HCT116 (cell line): Measurements from ENCODE around the gene DNAH10. TPM values are rescaled to one million over a fixed set of nuclear protein-coding genes. Genes with fewer than 3 reads are reported as not detected.
A peak's percentile ranks its signal among the peaks of the same experiment; 100 is the strongest.

Experiments
- ATAC-seq: fragments of 200-7000 bp; cut with Tn5 transposase; 2 replicates; pipeline ENCODE4 v1.9.1; 2020; ENCODE audit warnings: mild to moderate bottlenecking, moderate library complexity
- BruUV-seq: library from RNA; stranded (reverse); fragments of 400-500 nt; replicated peaks from 2 replicates; lab custom pipeline; 2021; lab: Mats Ljungman, UMichigan
- CTCF ChIA-PET: fragments of 300-600 bp; sonication (Branson Sonifier 250); formaldehyde crosslinking; loops from one replicate; lab custom pipeline; 2021; ENCODE audit warnings: antibody characterized with exemption; lab: Charles Lee
- POLR2A ChIA-PET: fragments of 300-600, 350-600 bp; sonication (Branson Sonifier 250); formaldehyde crosslinking; loops from one replicate; lab custom pipeline; 2021; ENCODE audit warnings: antibody characterized with exemption; lab: Charles Lee
- RAD21 ChIA-PET, 2 experiments: fragments of 300-600 bp; sonication (Branson Sonifier 250); formaldehyde crosslinking; loops; one replicate each; lab custom pipeline; 2023; ENCODE audit warnings: low total read pairs in 2 of 2; ENCODE audit not compliant: uncharacterized antibody in 2 of 2, unreplicated experiment in 2 of 2, low non-redundant PET in 1 of 2; lab: Charles Lee
- DNase-seq: peaks from one replicate; pipeline ENCODE4 v3.0.0-alpha.2; 2010; ENCODE audit warnings: low read depth, low spot score
- H2AFZ ChIP-seq: fragments of 200-600 bp; shearing (Covaris generic), sonication (generic); 2 replicates; pipeline ENCODE4 v1.6.1; 2017; ENCODE audit warnings: low read depth, mixed run types, mixed read lengths, antibody characterized with exemption, low read length; ENCODE audit not compliant: poor library complexity, severe bottlenecking
- H3K27ac ChIP-seq: 2 replicates; pipeline ENCODE4 v1.5.1; 2012; ENCODE audit warnings: low read depth, low read length
- H3K27me3 ChIP-seq: fragments of 200-600 bp; sonication (generic); 2 replicates; pipeline ENCODE4 v1.6.1; 2016; ENCODE audit warnings: mixed run types, low read length, mixed read lengths; ENCODE audit not compliant: insufficient read depth
- H3K36me3 ChIP-seq, 2 experiments: fragments of 200-500 bp in 1 of 2; fragments of 200-600 bp in 1 of 2; sonication (Bioruptor generic) in 1 of 2; sonication (generic) in 1 of 2; 2 replicates each; pipeline versions ENCODE4 v1.5.1 to v1.6.1; 2014 to 2016; ENCODE audit warnings: low read length in 2 of 2, inconsistent platforms in 1 of 2, mixed read lengths in 1 of 2, mixed run types in 1 of 2; ENCODE audit not compliant: insufficient read depth in 2 of 2, control insufficient read depth in 1 of 2
- H3K4me1 ChIP-seq, 2 experiments: fragments of 200-600 bp in 1 of 2; sonication (generic) in 1 of 2; 2 replicates each; pipeline versions ENCODE4 v1.5.1 to v1.6.1; 2012 to 2017; ENCODE audit warnings: low read length in 2 of 2, inconsistent platforms in 1 of 2, mild to moderate bottlenecking in 1 of 2, mixed read lengths in 1 of 2, mixed run types in 1 of 2, moderate library complexity in 1 of 2; ENCODE audit not compliant: insufficient read depth in 2 of 2, control insufficient read depth in 1 of 2
- H3K4me2 ChIP-seq: fragments of 200-600 bp; sonication (generic); 2 replicates; pipeline ENCODE4 v1.6.1; 2017; ENCODE audit warnings: mixed run types, low read length, mixed read lengths
- H3K4me3 ChIP-seq, 2 experiments: fragments of 200-600 bp in 1 of 2; sonication (generic) in 1 of 2; replicated peaks in 1 of 2; 2 replicates each; pipeline ENCODE4 v1.5.1; 2011 to 2016; ENCODE audit warnings: low read length in 2 of 2, control low read depth in 1 of 2, low read depth in 1 of 2, mild to moderate bottlenecking in 1 of 2, mixed read lengths in 1 of 2, mixed run types in 1 of 2
- H3K79me2 ChIP-seq: fragments of 200-600 bp; sonication (generic); 2 replicates; pipeline ENCODE4 v1.6.1; 2017; ENCODE audit warnings: mild to moderate bottlenecking, mixed run types, low read length, moderate library complexity, mixed read lengths; ENCODE audit not compliant: insufficient read depth
- H3K9ac ChIP-seq: fragments of 200-600 bp; sonication (generic); 2 replicates; pipeline ENCODE4 v1.6.1; 2016; ENCODE audit warnings: low read length, mixed read lengths
- H3K9me2 ChIP-seq: fragments of 200-600 bp; sonication (generic), shearing (Covaris generic); 2 replicates; pipeline ENCODE4 v1.6.1; 2017; ENCODE audit warnings: mixed run types, mild to moderate bottlenecking, moderate library complexity; ENCODE audit not compliant: insufficient read depth
- H3K9me3 ChIP-seq, 2 experiments: fragments of 200-500 bp in 1 of 2; fragments of 200-600 bp in 1 of 2; sonication (Bioruptor generic) in 1 of 2; sonication (generic) in 1 of 2; 2 replicates each; pipeline ENCODE4 v1.6.1; 2014 to 2017; ENCODE audit warnings: low read length in 2 of 2, mixed read lengths in 2 of 2, inconsistent platforms in 1 of 2, low read depth in 1 of 2, mild to moderate bottlenecking in 1 of 2, mixed run types in 1 of 2, moderate library complexity in 1 of 2; ENCODE audit not compliant: control insufficient read depth in 1 of 2, insufficient read depth in 1 of 2
- H4K20me1 ChIP-seq: fragments of 200-600 bp; sonication (generic), shearing (Covaris generic); 2 replicates; pipeline ENCODE4 v1.6.1; 2017; ENCODE audit warnings: mixed run types, mild to moderate bottlenecking, moderate library complexity; ENCODE audit not compliant: insufficient read depth
- CEBPB ChIP-seq: IDR thresholded peaks from 2 replicates; pipeline ENCODE4 v1.6.1; 2012; ENCODE audit warnings: low read depth
- EZH2 ChIP-seq: fragments of 200-600 bp; sonication (generic); IDR thresholded peaks from 2 replicates; pipeline ENCODE4 v1.6.1; 2017; ENCODE audit warnings: antibody characterized with exemption, mixed run types
- SIN3A ChIP-seq: IDR thresholded peaks from 2 replicates; pipeline ENCODE4 v1.6.1; 2012; ENCODE audit warnings: low read depth
- SP1 ChIP-seq: IDR thresholded peaks from 2 replicates; pipeline ENCODE4 v1.6.1; 2012; ENCODE audit warnings: low read depth
- SRF ChIP-seq: IDR thresholded peaks from 2 replicates; pipeline ENCODE4 v1.6.1; 2012; ENCODE audit warnings: low read depth
- TCF7L2 ChIP-seq: IDR thresholded peaks from 2 replicates; pipeline ENCODE4 v1.7.0; 2011; ENCODE audit warnings: borderline replicate concordance, inconsistent platforms; ENCODE audit not compliant: insufficient read depth, insufficient read length; ENCODE audit errors: extremely low read depth
- YY1 ChIP-seq: IDR thresholded peaks from 2 replicates; pipeline ENCODE4 v1.6.1; 2011; ENCODE audit warnings: low read length, low read depth, moderate library complexity, mild to moderate bottlenecking; ENCODE audit not compliant: insufficient replicate concordance; ENCODE audit errors: extremely low read depth
- ZFX ChIP-seq: fragments of 450-650 bp; IDR thresholded peaks from 2 replicates; pipeline ENCODE4 v1.6.1; 2017
- ZNF274 ChIP-seq: fragments of 200-500 bp; sonication (Bioruptor generic); IDR thresholded peaks from 2 replicates; pipeline ENCODE4 v1.6.1; 2014; ENCODE audit warnings: mild to moderate bottlenecking, low read depth, low read length, inconsistent platforms
- intact Hi-C: fragments of 100-400 bp; cut with micrococcal nuclease; formaldehyde crosslinking; loops from 2 replicates; pipeline ENCODE4 v1.10.0; 2022
- total RNA-seq: library from RNA; stranded (reverse); gene quantifications from one replicate; pipeline ENCODE4 v1.2.1, GENCODE V29; 2021; ENCODE audit not compliant: unreplicated experiment
- TF ChIP-seq, protein P1 (sequence below), 3 experiments: fragments of 200-600 bp in 1 of 3; sonication (generic) in 1 of 3; IDR thresholded peaks in 2 of 3; conservative IDR thresholded peaks in 1 of 3; 2 replicates each; pipeline ENCODE4 v1.5.1; 2012 to 2017; ENCODE audit warnings: low read depth in 2 of 3, low read length in 2 of 3, antibody characterized with exemption in 1 of 3, borderline replicate concordance in 1 of 3, control low read depth in 1 of 3, mild to moderate bottlenecking in 1 of 3, mixed read lengths in 1 of 3, mixed run types in 1 of 3, moderate library complexity in 1 of 3; ENCODE audit not compliant: insufficient read depth in 1 of 3
- TF ChIP-seq, protein P2 (sequence below): IDR thresholded peaks from 2 replicates; pipeline ENCODE4 v1.6.1; 2011; ENCODE audit warnings: mild to moderate bottlenecking, low read length, moderate library complexity; ENCODE audit not compliant: insufficient replicate concordance; ENCODE audit errors: extremely low read depth
- TF ChIP-seq, protein P3 (sequence below): IDR thresholded peaks from 2 replicates; pipeline ENCODE4 v1.6.1; 2012

The DNAH10 gene
- total RNA-seq, 1 experiment from 2014 or later, result 1.3 TPM

DNA sequence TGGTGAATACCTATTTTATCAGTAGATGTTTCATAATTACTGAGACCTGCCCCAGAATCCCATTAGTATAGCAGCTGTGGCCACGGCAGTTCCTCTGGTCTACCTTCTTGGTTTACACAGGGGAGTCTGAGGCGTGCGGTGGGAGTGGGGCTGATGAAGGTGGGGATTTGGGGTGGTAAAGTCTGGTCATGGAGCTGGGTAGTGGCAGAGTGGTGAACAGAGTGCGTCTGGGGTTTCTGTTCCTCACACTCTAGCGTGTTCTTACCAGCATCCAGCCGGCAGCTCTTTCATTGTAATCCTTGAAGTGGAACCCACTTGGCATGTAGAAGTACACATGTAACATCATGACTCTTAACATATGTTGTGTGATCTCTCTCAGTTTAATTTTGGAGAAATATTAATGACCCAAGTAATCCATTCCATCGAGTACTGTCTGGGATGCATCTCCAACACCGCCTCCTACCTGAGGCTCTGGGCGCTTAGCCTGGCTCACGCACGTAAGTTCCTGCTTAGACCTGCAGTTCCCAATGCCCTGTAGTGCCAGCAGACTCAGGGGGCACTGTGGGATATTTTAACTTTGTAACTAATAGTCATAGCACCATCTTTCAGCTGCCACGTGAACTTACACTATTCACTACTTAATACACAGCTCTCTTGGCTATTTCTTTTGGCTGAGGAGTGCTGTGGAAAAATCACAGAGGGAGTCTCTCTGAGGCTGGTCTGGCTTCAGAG is 7.9 kb upstream of the DNAH10 start:
- Histone ChIP-seq H3K27ac (no peak overlapping the region), H3K4me1 (no peaks in the 10 kb centered on the region), H2AFZ (no peak overlapping the region), H3K4me3 (no peak overlapping the region), H3K27me3 (no peaks in the 10 kb centered on the region), H3K4me2 (no peak overlapping the region), H4K20me1 (no peaks in the 10 kb centered on the region), H3K9me3 (no peaks in the 10 kb centered on the region), H3K9me2 (no peaks in the 10 kb centered on the region), H3K36me3 (peaks cover 5 to 10% of the 10 kb centered on the region in 2 experiments; a peak in 3 of 4 replicates), H3K9ac (no peak overlapping the region), H3K79me2 (no peaks in the 10 kb centered on the region)
- ATAC-seq, result peak; percentile 75
- no peak for TF ChIP-seq TCF7L2
- TF ChIP-seq, protein P1, sequence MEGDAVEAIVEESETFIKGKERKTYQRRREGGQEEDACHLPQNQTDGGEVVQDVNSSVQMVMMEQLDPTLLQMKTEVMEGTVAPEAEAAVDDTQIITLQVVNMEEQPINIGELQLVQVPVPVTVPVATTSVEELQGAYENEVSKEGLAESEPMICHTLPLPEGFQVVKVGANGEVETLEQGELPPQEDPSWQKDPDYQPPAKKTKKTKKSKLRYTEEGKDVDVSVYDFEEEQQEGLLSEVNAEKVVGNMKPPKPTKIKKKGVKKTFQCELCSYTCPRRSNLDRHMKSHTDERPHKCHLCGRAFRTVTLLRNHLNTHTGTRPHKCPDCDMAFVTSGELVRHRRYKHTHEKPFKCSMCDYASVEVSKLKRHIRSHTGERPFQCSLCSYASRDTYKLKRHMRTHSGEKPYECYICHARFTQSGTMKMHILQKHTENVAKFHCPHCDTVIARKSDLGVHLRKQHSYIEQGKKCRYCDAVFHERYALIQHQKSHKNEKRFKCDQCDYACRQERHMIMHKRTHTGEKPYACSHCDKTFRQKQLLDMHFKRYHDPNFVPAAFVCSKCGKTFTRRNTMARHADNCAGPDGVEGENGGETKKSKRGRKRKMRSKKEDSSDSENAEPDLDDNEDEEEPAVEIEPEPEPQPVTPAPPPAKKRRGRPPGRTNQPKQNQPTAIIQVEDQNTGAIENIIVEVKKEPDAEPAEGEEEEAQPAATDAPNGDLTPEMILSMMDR (IDR thresholded peaks at IDR 0.05 in 2 of 3, conservative IDR thresholded peaks at IDR 0.05 in 1 of 3; ENCODE audit: borderline replicate concordance in 1 of 3, insufficient read depth in 1 of 3, low read depth in 2 of 3, low read length in 2 of 3), result peak in 2 of 3 experiments; percentile 20 to 31; a peak in 2 of 6 replicates
- no TSS peak for BruUV-seq
- RAD21 ChIA-PET, result no interaction called here
- POLR2A ChIA-PET, result no interaction called here
- DNase-seq, result no peak
- CTCF ChIA-PET, result no interaction called here
- intact Hi-C loops, result no loop called here

DNA sequence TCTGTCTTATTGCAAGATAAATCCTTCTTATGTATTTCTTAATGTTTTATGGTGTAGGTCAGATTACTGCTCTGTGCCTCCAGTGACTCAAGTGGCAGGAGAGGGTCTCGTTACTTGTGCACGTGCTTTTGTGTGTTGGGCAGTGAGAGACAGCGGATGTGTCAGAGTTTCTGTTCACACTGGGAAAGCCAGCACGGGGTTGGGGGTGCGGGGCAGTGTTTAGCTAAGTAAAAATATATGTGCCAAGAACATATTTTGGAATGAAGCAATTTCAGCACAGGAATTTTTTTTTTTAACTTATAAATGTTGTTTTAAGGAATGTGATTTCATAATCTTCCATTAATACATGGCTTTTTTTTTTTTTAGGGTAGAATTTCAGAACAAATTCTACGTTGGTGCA is 4.5 kb upstream of the DNAH10 start:
- Histone ChIP-seq H3K9ac (no peak overlapping the region), H2AFZ (no peak overlapping the region), H3K9me2 (no peaks in the 10 kb centered on the region), H3K79me2 (no peaks in the 10 kb centered on the region), H3K9me3 (no peaks in the 10 kb centered on the region), H3K27ac (no peak overlapping the region), H3K4me3 (no peak overlapping the region), H3K27me3 (no peaks in the 10 kb centered on the region), H3K4me2 (no peak overlapping the region), H3K4me1 (no peaks in the 10 kb centered on the region), H3K36me3 (peaks cover 0 to 4% of the 10 kb centered on the region in 2 experiments; a peak in 1 of 4 replicates), H4K20me1 (no peaks in the 10 kb centered on the region)
- BruUV-seq, result no TSS peak
- ATAC-seq (no peak), DNase-seq (no peak)
- POLR2A ChIA-PET, result no interaction called here
- RAD21 ChIA-PET, result no interaction called here
- intact Hi-C loops, result no loop called here
- CTCF ChIA-PET, result no interaction called here
- TF ChIP-seq YY1 (no peak), ZFX (no peak), SRF (no peak), SP1 (no peak), EZH2 (no peak), CEBPB (no peak), ZNF274 (no peak), SIN3A (no peak)
- TF ChIP-seq, protein P2, sequence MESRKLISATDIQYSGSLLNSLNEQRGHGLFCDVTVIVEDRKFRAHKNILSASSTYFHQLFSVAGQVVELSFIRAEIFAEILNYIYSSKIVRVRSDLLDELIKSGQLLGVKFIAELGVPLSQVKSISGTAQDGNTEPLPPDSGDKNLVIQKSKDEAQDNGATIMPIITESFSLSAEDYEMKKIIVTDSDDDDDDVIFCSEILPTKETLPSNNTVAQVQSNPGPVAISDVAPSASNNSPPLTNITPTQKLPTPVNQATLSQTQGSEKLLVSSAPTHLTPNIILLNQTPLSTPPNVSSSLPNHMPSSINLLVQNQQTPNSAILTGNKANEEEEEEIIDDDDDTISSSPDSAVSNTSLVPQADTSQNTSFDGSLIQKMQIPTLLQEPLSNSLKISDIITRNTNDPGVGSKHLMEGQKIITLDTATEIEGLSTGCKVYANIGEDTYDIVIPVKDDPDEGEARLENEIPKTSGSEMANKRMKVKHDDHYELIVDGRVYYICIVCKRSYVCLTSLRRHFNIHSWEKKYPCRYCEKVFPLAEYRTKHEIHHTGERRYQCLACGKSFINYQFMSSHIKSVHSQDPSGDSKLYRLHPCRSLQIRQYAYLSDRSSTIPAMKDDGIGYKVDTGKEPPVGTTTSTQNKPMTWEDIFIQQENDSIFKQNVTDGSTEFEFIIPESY, result no peak
- TF ChIP-seq, protein P3, sequence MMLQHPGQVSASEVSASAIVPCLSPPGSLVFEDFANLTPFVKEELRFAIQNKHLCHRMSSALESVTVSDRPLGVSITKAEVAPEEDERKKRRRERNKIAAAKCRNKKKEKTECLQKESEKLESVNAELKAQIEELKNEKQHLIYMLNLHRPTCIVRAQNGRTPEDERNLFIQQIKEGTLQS, result no peak
- TF ChIP-seq, protein P1 (IDR thresholded peaks at IDR 0.05 in 2 of 3, conservative IDR thresholded peaks at IDR 0.05 in 1 of 3; ENCODE audit: borderline replicate concordance in 1 of 3, insufficient read depth in 1 of 3, low read depth in 2 of 3, low read length in 2 of 3), result no peak
